DLD1 (cell line): ENCODE results near the gene IGSF3.
"Not testable (repeated sequence)": the region's sequence is repeated elsewhere in the genome, so short reads cannot be mapped to it uniquely, and the experiment has no call there.

Experiments
- in situ Hi-C: cut with HindIII; loops from 2 replicates; pipeline ENCODE4 v1.10.0; 2017; ENCODE audit warnings: low sequenced_read_pairs

IGSF3 gene

DNA sequence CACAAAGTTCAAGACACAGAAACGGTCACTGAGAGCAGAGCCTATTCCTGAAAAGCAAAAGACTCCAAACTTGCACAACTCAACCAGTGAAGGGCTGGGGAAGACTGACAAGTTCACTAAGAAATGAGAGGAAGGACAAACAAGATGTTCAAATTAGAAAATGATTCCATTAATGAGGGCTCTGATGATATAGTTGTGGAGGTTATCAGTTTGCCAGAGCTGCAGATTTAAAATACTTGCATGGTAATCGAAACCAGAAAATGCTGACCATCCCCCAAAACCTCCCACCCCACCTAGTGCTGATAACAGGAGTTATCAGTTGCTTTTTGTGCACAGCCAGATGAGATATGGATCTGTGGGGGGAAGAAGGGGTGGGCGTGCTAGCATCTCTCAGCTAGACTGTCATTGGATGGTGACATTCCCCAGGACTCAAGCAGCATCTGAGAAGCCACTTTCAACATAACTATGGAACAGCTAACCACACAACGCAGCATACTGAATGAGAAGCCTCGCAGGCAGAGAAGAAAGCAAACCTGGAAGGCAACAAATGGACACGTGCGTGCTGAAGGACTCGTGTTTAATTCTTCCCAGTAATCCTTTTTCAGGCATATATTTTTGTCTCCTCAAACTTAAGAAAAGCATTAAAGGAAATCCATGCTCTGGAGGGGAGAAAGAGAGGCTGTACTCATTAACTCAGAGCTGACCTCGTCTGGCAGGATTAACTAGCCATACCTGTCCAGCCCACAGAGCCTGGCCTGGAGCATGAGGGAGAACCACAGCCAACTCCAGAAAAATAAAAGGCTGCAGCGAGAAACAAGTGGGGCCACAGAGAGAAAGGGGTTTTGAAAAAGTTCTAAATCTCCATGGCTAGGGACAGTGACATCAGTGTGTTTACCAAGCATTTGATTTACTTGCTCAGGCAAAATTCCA, 35.3 kb downstream of the IGSF3 start:
- in situ Hi-C loops = not testable (repeated sequence)

DNA sequence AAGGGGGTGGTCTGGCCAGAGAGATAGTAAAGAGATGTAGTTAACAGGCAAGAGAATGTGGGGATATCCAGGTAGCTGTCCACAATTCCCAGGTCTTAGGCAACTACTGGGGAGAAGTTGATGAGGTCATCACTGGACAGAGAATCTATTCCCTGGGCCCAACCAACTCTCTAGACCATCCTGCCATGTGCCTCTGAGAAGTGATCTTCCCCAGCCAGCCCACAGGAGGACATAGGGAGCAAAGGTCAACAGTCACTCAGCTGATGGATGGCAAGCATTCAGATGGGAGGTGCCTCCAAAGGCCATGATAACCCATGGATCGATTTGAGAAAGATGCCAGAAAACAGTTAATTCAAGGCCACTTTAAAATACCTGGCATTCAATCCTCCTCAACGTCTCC, 36.0 kb downstream of the IGSF3 start:
- in situ Hi-C loops = not testable (repeated sequence)

- in situ Hi-C loops = not testable (repeated sequence)
Measured at GRCh38 chr1:116630057-116630456, 37.5 kb downstream of the IGSF3 start.

DNA sequence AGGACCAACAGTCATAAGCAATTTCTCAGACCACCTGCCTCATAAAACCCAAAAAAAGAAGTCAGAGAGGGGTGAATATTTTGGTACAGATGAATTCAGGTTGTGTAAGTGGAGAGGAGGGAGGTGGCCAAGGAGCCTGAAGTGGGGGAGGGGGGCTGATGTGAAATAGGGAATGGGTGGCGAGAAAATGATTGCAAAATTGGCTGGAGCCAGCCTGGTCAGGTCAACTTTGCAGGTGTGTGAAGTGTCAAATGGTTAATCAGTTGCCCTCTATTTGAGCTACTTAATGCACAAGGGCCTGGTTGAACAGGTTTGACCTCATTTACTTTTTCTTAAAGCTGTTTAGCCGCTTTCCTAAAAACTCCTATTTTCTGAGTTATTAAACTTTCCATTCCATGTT, 38.1 kb downstream of the IGSF3 start:
- in situ Hi-C loops = not testable (repeated sequence)

GRCh38 chr1:116628448-116628847, 39.1 kb downstream of the IGSF3 start:
- in situ Hi-C loops = no loop called here

DNA sequence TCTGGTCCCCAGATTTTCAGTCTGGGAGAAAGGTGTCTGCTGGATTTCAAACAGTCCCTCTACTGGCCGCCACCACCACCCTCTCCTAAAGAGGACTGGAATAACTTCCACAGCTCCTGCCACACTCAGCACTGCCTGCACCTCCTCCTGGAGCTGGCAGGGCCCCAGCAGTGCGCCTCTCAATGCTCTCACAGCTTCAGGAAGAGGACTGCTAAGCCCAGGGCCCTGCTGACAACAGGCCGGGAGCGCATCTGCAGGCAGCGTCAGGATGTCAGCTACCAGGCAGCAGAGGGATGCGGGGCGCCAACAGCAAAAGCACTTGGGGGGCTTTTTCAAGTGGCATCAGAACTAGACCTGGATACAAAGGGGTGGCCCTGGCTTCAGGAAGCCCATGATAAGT, 40.2 kb downstream of the IGSF3 start:
- in situ Hi-C loops = not testable (repeated sequence)

DNA sequence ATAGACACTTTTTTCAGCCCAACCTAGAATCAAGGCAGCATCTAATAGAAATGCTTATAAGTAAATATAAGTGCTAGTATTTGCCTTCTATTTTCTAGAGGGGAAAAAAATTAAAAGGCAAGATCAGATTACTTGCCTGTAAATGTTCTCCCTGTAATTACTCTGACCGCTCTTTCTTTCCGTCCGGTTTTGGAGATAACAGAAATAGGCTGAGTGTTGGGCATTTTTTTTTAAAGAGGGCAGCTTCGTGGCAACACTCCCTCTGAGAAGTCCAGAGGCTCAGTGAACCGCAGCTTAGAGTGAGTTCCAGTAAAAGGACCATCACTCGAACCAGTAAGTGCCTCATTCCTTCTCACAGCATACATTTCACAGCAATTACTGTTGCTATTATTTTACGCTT, 40.6 kb downstream of the IGSF3 start:
- in situ Hi-C loops = not testable (repeated sequence)

DNA sequence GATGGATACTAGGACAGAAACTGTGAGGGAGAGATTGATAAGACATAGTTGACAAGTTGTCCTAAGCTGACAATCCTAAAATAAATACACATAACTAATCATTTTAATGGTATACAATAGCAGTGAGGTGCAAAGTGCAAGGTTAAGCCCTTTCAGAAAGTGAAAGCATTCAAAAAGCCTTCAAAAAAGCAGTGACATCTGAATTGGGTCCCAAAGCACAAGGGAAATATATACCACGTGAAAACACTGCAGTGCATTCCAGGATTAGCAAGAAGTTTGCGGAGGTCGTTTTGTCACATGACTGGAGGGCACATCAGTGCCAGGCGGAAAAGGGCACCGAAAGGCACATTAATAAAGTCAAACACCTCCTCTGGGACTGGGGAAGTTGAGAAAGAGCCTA, 42.4 kb downstream of the IGSF3 start:
- in situ Hi-C loops = not testable (repeated sequence)

GRCh38 chr1:116624040-116624439, 43.5 kb downstream of the IGSF3 start:
- in situ Hi-C loops = no loop called here

DNA sequence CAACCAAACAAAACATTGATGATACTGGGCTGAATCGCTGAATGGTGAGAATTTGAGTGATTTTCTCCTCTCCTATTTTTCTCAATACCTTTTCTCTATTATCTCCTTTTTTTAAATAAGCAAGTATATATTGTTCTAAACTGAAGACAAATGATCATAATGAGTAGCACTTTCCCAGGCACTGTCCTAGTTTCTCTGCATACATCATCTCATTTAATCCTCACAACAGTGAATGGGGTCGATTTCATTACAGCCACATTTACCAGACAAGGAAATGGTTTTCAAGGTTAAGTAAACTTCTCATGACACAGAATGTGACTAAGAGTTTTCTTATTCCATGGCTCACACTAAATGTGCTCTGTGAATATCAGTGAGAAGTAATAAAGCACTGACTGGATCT, 45.0 kb downstream of the IGSF3 start:
- in situ Hi-C loops = not testable (repeated sequence)

GRCh38 chr1:116621756-116622155, 45.8 kb downstream of the IGSF3 start:
- in situ Hi-C loops = not testable (repeated sequence)

- in situ Hi-C loops = not testable (repeated sequence)
Measured at GRCh38 chr1:116620392-116620791, 47.1 kb downstream of the IGSF3 start.

GRCh38 chr1:116619106-116619505, 48.4 kb downstream of the IGSF3 start:
- in situ Hi-C loops = not testable (repeated sequence)

- in situ Hi-C loops = not testable (repeated sequence)
Measured at GRCh38 chr1:116617808-116618207, 49.7 kb downstream of the IGSF3 start.

- in situ Hi-C loops = not testable (repeated sequence)
Measured at GRCh38 chr1:116613825-116614224, 53.7 kb downstream of the IGSF3 start.

- in situ Hi-C loops = not testable (repeated sequence)
Measured at GRCh38 chr1:116609801-116610371, 57.6 kb downstream of the IGSF3 start.

DNA sequence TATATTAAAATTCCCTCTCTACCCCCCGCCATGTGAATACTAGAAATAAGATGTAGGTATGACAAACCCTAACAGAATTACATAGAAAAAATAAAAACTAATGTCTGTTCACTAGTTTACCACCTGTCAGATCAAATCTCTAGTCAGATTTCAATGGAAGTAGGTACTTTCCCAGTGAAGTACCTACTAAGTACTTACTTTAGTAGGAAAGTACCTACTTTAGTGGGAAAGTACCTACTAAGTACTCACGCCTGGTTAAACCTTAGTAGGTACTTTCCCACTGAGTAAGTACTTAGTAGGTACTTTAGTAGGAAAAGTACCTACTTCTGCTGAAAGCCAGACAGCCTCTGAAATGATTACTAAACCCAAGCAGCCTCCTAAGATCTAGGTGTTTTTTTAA, 58.7 kb downstream of the IGSF3 start:
- in situ Hi-C loops = not testable (repeated sequence)

DNA sequence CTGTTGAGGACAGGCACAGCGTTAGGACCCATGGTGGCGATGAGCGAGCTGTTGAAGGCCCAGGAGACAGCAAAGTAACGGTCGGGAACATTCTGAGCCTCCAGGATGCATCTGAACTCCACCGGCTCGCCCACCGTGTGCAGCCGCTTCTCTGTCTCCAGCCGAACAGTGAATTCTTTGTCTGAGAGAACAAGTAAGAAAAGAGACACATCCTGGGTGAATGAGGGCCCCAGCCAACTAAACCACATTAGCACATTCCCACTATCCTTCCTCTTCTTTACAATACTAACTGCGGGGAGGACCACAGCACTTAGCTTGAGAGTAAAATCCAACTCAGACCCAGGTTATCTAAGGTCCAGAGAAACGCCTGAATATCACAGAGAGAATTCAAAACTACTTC, 59.4 kb downstream of the IGSF3 start:
- in situ Hi-C loops = not testable (repeated sequence)

GRCh38 chr1:116607463-116607862, 60.1 kb downstream of the IGSF3 start:
- in situ Hi-C loops = not testable (repeated sequence)

DNA sequence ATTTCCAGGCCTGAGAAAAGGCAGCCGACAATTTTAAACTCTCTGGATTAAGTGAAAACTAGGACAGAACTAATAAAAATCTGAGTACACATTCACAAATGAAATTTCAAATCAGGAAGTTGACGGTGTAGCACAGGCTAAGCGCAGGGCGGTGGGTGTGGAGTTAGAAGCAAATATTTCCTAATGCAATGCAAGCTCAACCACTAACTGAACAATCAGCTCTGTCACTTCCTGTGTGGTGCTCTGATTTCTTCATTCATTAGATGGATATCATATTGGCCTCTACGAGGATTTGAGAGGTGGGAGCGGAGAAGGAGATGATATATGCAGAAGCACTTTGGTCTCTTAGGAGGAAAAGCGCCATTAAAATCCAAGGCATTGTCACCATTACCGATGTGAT, 61.5 kb downstream of the IGSF3 start:
- in situ Hi-C loops = not testable (repeated sequence)

- in situ Hi-C loops = no loop called here
Measured at GRCh38 chr1:116605315-116605714, 62.2 kb downstream of the IGSF3 start.

- in situ Hi-C loops = not testable (repeated sequence)
Measured at GRCh38 chr1:116604408-116604807, 63.1 kb downstream of the IGSF3 start.
